Measurements from ENCODE around the gene RPH3AL. TPM values are rescaled to one million over a fixed set of nuclear protein-coding genes. Genes with fewer than 3 reads are reported as not detected.
A peak's percentile ranks its signal among the peaks of the same experiment; 100 is the strongest.

The RPH3AL gene
- total RNA-seq, 3 donors from 2014 or later (not counting 1 experiment from before 2014, with no cell fraction given), result 7.2 to 9.9 (median 7.9) TPM

DNA sequence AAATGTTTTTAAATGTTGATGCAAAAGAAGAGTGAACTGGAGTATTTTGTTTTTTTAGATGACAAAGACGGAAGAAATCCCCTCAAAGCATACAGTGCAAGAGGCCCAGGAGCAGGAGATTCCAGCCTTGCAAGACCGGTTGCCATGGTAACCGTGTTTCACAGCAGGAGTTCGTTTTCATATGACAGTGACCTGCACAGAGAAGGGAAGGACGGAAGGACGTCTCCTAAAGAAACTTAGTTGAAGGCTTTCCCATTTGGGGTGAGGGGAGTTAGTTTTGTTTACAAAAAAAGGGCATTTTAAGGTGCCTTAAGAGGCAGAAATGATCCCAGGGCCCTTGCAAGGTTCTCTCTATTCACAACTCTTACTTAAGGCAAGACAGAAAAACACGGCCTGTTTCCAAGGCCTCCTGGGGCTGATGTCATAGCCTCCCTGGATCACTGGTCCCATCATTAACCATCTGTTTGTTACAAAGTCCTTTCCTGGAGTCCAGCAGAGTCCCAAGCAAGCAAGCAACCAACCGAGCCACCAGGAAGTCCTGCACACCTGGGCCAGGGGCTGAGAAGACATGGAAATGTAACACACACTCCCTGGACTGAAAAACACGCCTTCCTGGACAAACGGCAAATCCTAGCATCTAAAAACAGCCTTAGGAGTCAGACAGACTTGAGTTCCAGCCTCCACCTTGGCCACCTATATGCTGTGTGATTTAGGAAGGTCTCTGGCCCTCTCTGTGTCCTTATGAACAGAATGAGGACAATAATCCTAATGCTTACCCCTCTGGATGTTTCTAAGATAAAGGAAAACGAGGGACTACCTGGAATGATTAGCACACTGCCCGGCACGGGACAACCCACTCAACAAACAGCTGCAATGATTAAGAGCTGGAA is 30.3 kb upstream of the RPH3AL start:
- no peaks in the 10 kb centered on the region for H3K9me3 ChIP-seq (ENCODE audit: control insufficient read depth, insufficient read depth, low read length)
- H3K27ac ChIP-seq (ENCODE audit: low read length), result no peak overlapping the region
- no peak overlapping the region for H3K4me3 ChIP-seq (ENCODE audit: low read length)
- 75% methylated on average over 13 of the region's 13 CpGs for WGBS (ENCODE audit: insufficient coverage)
- Mint-ChIP-seq H3K36me3 (no peaks in the 10 kb centered on the region), H3K27ac (no peak overlapping the region), H3K4me3 (peak overlapping the region; percentile 67), H3K4me1 (peaks cover 21 to 34% of the 10 kb centered on the region in 2 donors), H3K9me3 (no peaks in the 10 kb centered on the region), H3K27me3 (ENCODE audit: low read depth in 2 of 2) (peaks cover 6 to 16% of the 10 kb centered on the region in 2 donors)
- H3K27me3 ChIP-seq (ENCODE audit: control insufficient read depth, insufficient read depth, low read length), result peaks cover 7% of the 10 kb centered on the region
- TF ChIP-seq, protein P1, sequence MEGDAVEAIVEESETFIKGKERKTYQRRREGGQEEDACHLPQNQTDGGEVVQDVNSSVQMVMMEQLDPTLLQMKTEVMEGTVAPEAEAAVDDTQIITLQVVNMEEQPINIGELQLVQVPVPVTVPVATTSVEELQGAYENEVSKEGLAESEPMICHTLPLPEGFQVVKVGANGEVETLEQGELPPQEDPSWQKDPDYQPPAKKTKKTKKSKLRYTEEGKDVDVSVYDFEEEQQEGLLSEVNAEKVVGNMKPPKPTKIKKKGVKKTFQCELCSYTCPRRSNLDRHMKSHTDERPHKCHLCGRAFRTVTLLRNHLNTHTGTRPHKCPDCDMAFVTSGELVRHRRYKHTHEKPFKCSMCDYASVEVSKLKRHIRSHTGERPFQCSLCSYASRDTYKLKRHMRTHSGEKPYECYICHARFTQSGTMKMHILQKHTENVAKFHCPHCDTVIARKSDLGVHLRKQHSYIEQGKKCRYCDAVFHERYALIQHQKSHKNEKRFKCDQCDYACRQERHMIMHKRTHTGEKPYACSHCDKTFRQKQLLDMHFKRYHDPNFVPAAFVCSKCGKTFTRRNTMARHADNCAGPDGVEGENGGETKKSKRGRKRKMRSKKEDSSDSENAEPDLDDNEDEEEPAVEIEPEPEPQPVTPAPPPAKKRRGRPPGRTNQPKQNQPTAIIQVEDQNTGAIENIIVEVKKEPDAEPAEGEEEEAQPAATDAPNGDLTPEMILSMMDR (IDR thresholded peaks at IDR 0.05), result no peak
- no peaks in the 10 kb centered on the region for H3K36me3 ChIP-seq (ENCODE audit: control insufficient read depth, insufficient read depth, low read length)
- peaks cover 12% of the 10 kb centered on the region for H3K4me1 ChIP-seq (ENCODE audit: control insufficient read depth, insufficient read depth, low read length)
- intact Hi-C loops (cut with micrococcal nuclease), result no loop called here
- no peak for ATAC-seq
- DNase-seq, result no peak

DNA sequence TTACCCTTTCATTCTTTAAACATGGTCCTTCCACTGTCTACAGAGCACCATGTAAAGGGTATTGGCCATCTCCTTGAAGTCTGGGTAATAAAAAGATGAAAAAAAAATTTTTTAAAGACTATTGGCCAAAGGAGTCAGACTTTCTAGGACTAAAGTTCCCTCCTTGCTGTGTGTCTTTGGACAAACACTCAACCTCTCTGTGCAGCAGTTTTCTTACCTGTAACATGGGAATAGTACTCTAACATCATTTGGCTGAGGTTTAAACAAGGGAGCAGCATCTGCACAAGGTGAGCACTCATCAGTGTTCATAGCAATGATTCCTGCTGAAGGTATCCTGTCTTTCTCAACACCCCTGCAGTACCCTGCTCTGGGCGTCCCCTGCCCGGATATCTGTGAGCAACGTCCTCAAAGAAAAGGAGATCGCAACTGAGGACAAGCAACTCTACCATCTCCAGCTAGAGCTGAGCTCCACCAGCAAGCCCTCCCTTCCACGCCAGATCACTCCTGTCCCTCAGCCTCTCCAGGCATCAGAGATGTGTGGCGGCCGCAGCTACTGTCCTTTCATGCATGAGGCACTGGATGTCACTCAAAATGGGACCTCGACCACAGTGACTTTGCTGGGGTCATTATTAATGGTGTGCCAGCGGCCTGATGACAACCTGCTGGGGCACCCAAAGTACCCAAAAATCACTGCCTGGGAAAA is 29.5 kb upstream of the RPH3AL start:
- Histone ChIP-seq H3K4me3 (ENCODE audit: low read length) (no peak overlapping the region), H3K9me3 (ENCODE audit: control insufficient read depth, insufficient read depth, low read length) (no peaks in the 10 kb centered on the region), H3K27me3 (ENCODE audit: control insufficient read depth, insufficient read depth, low read length) (peaks cover 7% of the 10 kb centered on the region), H3K4me1 (ENCODE audit: control insufficient read depth, insufficient read depth, low read length) (peaks cover 12% of the 10 kb centered on the region), H3K36me3 (ENCODE audit: control insufficient read depth, insufficient read depth, low read length) (no peaks in the 10 kb centered on the region), H3K27ac (ENCODE audit: low read length) (no peak overlapping the region)
- WGBS (ENCODE audit: insufficient coverage), result 82% methylated on average over 9 of the region's 9 CpGs
- ATAC-seq (no peak), DNase-seq (no peak)
- intact Hi-C loops (cut with micrococcal nuclease), result no loop called here
- Mint-ChIP-seq H3K9me3 (no peaks in the 10 kb centered on the region), H3K27me3 (ENCODE audit: low read depth in 2 of 2) (peaks cover 0 to 12% of the 10 kb centered on the region in 2 donors), H3K4me1 (peaks cover 27 to 34% of the 10 kb centered on the region in 2 donors), H3K4me3 (peak overlapping the region; percentile 4), H3K27ac (peak overlapping the region; percentile 37 to 83), H3K36me3 (no peaks in the 10 kb centered on the region)
- TF ChIP-seq, protein P1 (IDR thresholded peaks at IDR 0.05), result no peak

DNA sequence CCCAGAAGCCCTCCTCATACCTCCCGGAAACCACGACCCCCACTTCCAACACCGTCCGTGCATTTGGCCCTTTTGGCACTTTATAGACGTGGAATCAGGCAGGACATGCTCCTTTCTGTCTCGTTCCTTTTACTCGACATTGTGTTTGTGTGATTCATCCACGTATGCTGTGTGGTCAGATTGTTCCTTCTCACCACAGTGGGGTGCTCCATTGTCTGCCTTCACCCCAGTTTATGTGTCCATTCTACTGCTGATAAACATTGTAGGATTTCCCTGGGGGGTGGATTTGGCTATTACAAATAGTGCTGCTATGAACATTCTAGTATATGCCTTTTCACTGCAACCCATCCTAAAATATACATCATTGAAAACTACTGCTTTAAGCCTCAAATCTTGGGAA is 28.9 kb upstream of the RPH3AL start:
- peak overlapping the region; percentile 37 to 83 for H3K27ac Mint-ChIP-seq
- intact Hi-C loops (cut with micrococcal nuclease), result no loop called here
- H3K9me3 Mint-ChIP-seq, result no peaks in the 10 kb centered on the region
- Histone ChIP-seq H3K27ac (ENCODE audit: low read length) (no peak overlapping the region), H3K36me3 (ENCODE audit: control insufficient read depth, insufficient read depth, low read length) (no peaks in the 10 kb centered on the region), H3K4me1 (ENCODE audit: control insufficient read depth, insufficient read depth, low read length) (peaks cover 10% of the 10 kb centered on the region), H3K4me3 (ENCODE audit: low read length) (no peak overlapping the region), H3K9me3 (ENCODE audit: control insufficient read depth, insufficient read depth, low read length) (no peaks in the 10 kb centered on the region), H3K27me3 (ENCODE audit: control insufficient read depth, insufficient read depth, low read length) (peaks cover 3% of the 10 kb centered on the region)
- peaks cover 0 to 8% of the 10 kb centered on the region in 2 donors for H3K27me3 Mint-ChIP-seq (ENCODE audit: low read depth in 2 of 2)
- peaks cover 29 to 30% of the 10 kb centered on the region in 2 donors for H3K4me1 Mint-ChIP-seq
- H3K4me3 Mint-ChIP-seq, result no peak overlapping the region
- TF ChIP-seq, protein P1 (IDR thresholded peaks at IDR 0.05), result no peak
- DNase-seq (no peak), ATAC-seq (no peak)
- WGBS (ENCODE audit: insufficient coverage), result 74% methylated on average over 8 of the region's 8 CpGs
- H3K36me3 Mint-ChIP-seq, result no peaks in the 10 kb centered on the region

Data from natural killer cell (primary cell).